HG02852 (cell line): ENCODE measurements around the gene PSMD9.

Experiments
- ATAC-seq: cut with Tn5 transposase; IDR thresholded peaks from one replicate; pipeline ENCODE4 v1.9.1; 2021; ENCODE audit warnings: mild to moderate bottlenecking, moderate library complexity; ENCODE audit not compliant: unreplicated experiment

The PSMD9 gene

GRCh38 chr12:121949648-121950397 lies 61.2 kb downstream of the PSMD9 start:
- ATAC-seq = no peak

GRCh38 chr12:121953117-121953692 lies 64.6 kb downstream of the PSMD9 start:
- no peak for ATAC-seq

- no peak for ATAC-seq
Observed at GRCh38 chr12:121953695-121954094, 65.1 kb downstream of the PSMD9 start.

GRCh38 chr12:121955258-121956237 lies 67.0 kb downstream of the PSMD9 start:
- ATAC-seq = no peak

- ATAC-seq = no peak
Observed at GRCh38 chr12:121957861-121958515, 69.4 kb downstream of the PSMD9 start.

GRCh38 chr12:121958541-121959240 lies 70.1 kb downstream of the PSMD9 start:
- no peak for ATAC-seq

- ATAC-seq = no peak
Observed at GRCh38 chr12:121960541-121960940, 72.0 kb downstream of the PSMD9 start.

GRCh38 chr12:121961195-121961879 lies 72.7 kb downstream of the PSMD9 start:
- no peak for ATAC-seq

- ATAC-seq = no peak
Observed at GRCh38 chr12:121963341-121964018, 74.9 kb downstream of the PSMD9 start.

- no peak for ATAC-seq
Observed at GRCh38 chr12:121964813-121965643, 76.4 kb downstream of the PSMD9 start.

- ATAC-seq = no peak
Observed at GRCh38 chr12:121966959-121967358, 78.4 kb downstream of the PSMD9 start.
